KMS-11 (cell line): ENCODE data around the gene GPR141.

Experiments used
- H2AFZ ChIP-seq: fragments of 200-600 bp; sonication (generic); 2 replicates; pipeline ENCODE4 v1.6.1; 2016; ENCODE audit warnings: antibody characterized with exemption, mixed run types, low read depth
- H3K27ac ChIP-seq: fragments of 200-600 bp; sonication (generic); 2 replicates; pipeline ENCODE4 v1.6.1; 2016; ENCODE audit warnings: mild to moderate bottlenecking, mixed run types
- H3K27me3 ChIP-seq: fragments of 200-600 bp; sonication (generic); 2 replicates; pipeline ENCODE4 v1.6.1; 2017; ENCODE audit warnings: mild to moderate bottlenecking, low read depth, mixed run types, moderate library complexity; ENCODE audit not compliant: insufficient read depth
- H3K36me3 ChIP-seq: fragments of 200-600 bp; sonication (generic); 2 replicates; pipeline ENCODE4 v1.6.1; 2017; ENCODE audit warnings: mild to moderate bottlenecking, mixed run types; ENCODE audit not compliant: insufficient read depth
- H3K4me1 ChIP-seq: fragments of 200-600 bp; sonication (generic); 2 replicates; pipeline ENCODE4 v1.6.1; 2016; ENCODE audit warnings: mild to moderate bottlenecking, low read depth, mixed run types; ENCODE audit not compliant: poor library complexity, severe bottlenecking
- H3K4me2 ChIP-seq: fragments of 200-600 bp; sonication (generic); 2 replicates; pipeline ENCODE4 v1.7.0; 2016; ENCODE audit warnings: mild to moderate bottlenecking, mixed run types
- H3K4me3 ChIP-seq: fragments of 200-600 bp; sonication (generic); IDR thresholded peaks from 2 replicates; pipeline ENCODE4 v1.6.1; 2017; ENCODE audit warnings: low read depth, low read length, mixed read lengths; ENCODE audit not compliant: insufficient read depth
- H3K79me2 ChIP-seq: fragments of 200-600 bp; sonication (generic); 2 replicates; pipeline ENCODE4 v1.6.1; 2016; ENCODE audit warnings: low read depth, mixed run types; ENCODE audit not compliant: insufficient read depth
- H3K9ac ChIP-seq: fragments of 200-600 bp; sonication (generic); 2 replicates; pipeline ENCODE4 v1.6.1; 2016; ENCODE audit warnings: mild to moderate bottlenecking, mixed run types
- H4K20me1 ChIP-seq: fragments of 200-600 bp; sonication (generic); 2 replicates; pipeline ENCODE4 v1.6.1; 2016; ENCODE audit warnings: mild to moderate bottlenecking, mixed run types; ENCODE audit not compliant: insufficient read depth
- CTCF ChIP-seq: fragments of 200-600 bp; sonication (generic); conservative IDR thresholded peaks from 2 replicates; pipeline ENCODE4 v1.6.1; 2017; ENCODE audit warnings: low read depth, mild to moderate bottlenecking, antibody characterized with exemption, low read length, moderate library complexity, mixed read lengths

The GPR141 gene

GRCh38 chr7:37683246-37684120 is at the start of gene GPR141:
Gene GPR141, plus strand, starts transcription at chr7:37683766. Its CDS starts 56,628 bp downstream, at chr7:37740394.
- no peak within 1 kb of the TSS for H2AFZ ChIP-seq
- H3K4me2 ChIP-seq, result no peak within 1 kb of the TSS
- no peak within 1 kb of the TSS for H3K27ac ChIP-seq
- peaks cover 16% of the 10 kb centered on the region for H3K4me1 ChIP-seq
- TF ChIP-seq CTCF, result no peak
- H3K79me2 ChIP-seq, result no peaks in the 10 kb centered on the region
- no peaks in the 10 kb centered on the region for H3K36me3 ChIP-seq
- H4K20me1 ChIP-seq, result no peaks in the 10 kb centered on the region
- no peak within 1 kb of the TSS for H3K4me3 ChIP-seq
- H3K27me3 ChIP-seq, result no peaks in the 10 kb centered on the region
- no peak within 1 kb of the TSS for H3K9ac ChIP-seq

- no peak overlapping the region for H3K4me2 ChIP-seq
- TF ChIP-seq CTCF, result no peak
- no peaks in the 10 kb centered on the region for H3K36me3 ChIP-seq
- no peak overlapping the region for H3K9ac ChIP-seq
- no peak overlapping the region for H2AFZ ChIP-seq
- no peaks in the 10 kb centered on the region for H3K4me1 ChIP-seq
- H3K27me3 ChIP-seq, result no peaks in the 10 kb centered on the region
- H3K79me2 ChIP-seq, result no peaks in the 10 kb centered on the region
- no peaks in the 10 kb centered on the region for H4K20me1 ChIP-seq
- H3K27ac ChIP-seq, result no peak overlapping the region
- H3K4me3 ChIP-seq, result no peak overlapping the region
Observed at GRCh38 chr7:37635346-37635745, 48.2 kb upstream of the GPR141 start.

- Histone ChIP-seq H2AFZ (no peak overlapping the region), H3K4me2 (no peak overlapping the region), H3K27me3 (no peaks in the 10 kb centered on the region), H3K4me3 (no peak overlapping the region), H3K79me2 (no peaks in the 10 kb centered on the region), H3K36me3 (no peaks in the 10 kb centered on the region), H4K20me1 (no peaks in the 10 kb centered on the region), H3K4me1 (peaks cover 5% of the 10 kb centered on the region), H3K27ac (no peak overlapping the region), H3K9ac (no peak overlapping the region)
- TF ChIP-seq CTCF, result no peak
Observed at GRCh38 chr7:37642028-37642540, 41.5 kb upstream of the GPR141 start.

GRCh38 chr7:37643876-37644275 is 39.7 kb upstream of the GPR141 start:
- H3K4me3 ChIP-seq, result no peak overlapping the region
- no peak overlapping the region for H3K4me2 ChIP-seq
- H3K79me2 ChIP-seq, result no peaks in the 10 kb centered on the region
- peaks cover 5% of the 10 kb centered on the region for H3K4me1 ChIP-seq
- no peak overlapping the region for H2AFZ ChIP-seq
- no peak overlapping the region for H3K27ac ChIP-seq
- H3K36me3 ChIP-seq, result no peaks in the 10 kb centered on the region
- no peaks in the 10 kb centered on the region for H3K27me3 ChIP-seq
- no peak for TF ChIP-seq CTCF
- H4K20me1 ChIP-seq, result no peaks in the 10 kb centered on the region
- no peak overlapping the region for H3K9ac ChIP-seq
